DOHH2 (cell line): ENCODE measurements around the gene LMTK2.

Experiments used
- H3F3A ChIP-seq: fragments of 200-600 bp; sonication (generic), shearing (Covaris generic); 2 replicates; pipeline ENCODE4 v1.6.0; 2016; ENCODE audit warnings: antibody characterized with exemption, mild to moderate bottlenecking; ENCODE audit not compliant: control insufficient read depth, insufficient read depth
- H3K27ac ChIP-seq: fragments of 200-600 bp; sonication (generic); 2 replicates; pipeline ENCODE4 v1.5.1; 2014; ENCODE audit warnings: low read depth, mild to moderate bottlenecking, low read length, moderate library complexity
- H3K27me3 ChIP-seq: fragments of 200-600 bp; sonication (generic); 2 replicates; pipeline ENCODE4 v1.6.1; 2014; ENCODE audit warnings: mild to moderate bottlenecking, low read length, mixed read lengths; ENCODE audit not compliant: control insufficient read depth
- H3K36me3 ChIP-seq: fragments of 200-600 bp; sonication (generic); 2 replicates; pipeline ENCODE4 v1.6.1; 2014; ENCODE audit warnings: mild to moderate bottlenecking, low read length, moderate library complexity, mixed read lengths; ENCODE audit not compliant: control insufficient read depth
- H3K4me1 ChIP-seq: fragments of 200-600 bp; sonication (generic); 2 replicates; pipeline ENCODE4 v1.6.1; 2014; ENCODE audit warnings: mild to moderate bottlenecking, low read length, mixed read lengths; ENCODE audit not compliant: control insufficient read depth
- H3K4me2 ChIP-seq: fragments of 200-600 bp; sonication (generic); 2 replicates; pipeline ENCODE4 v1.6.0; 2014; ENCODE audit warnings: mild to moderate bottlenecking, low read length, moderate library complexity
- H3K4me3 ChIP-seq: fragments of 200-600 bp; sonication (generic); 2 replicates; pipeline ENCODE4 v1.5.1; 2014; ENCODE audit warnings: mild to moderate bottlenecking, low read length, mixed read lengths
- H3K79me2 ChIP-seq: fragments of 200-600 bp; sonication (generic); 2 replicates; pipeline ENCODE4 v1.6.1; 2014; ENCODE audit warnings: mild to moderate bottlenecking, low read length, mixed read lengths; ENCODE audit not compliant: control insufficient read depth
- H3K9me2 ChIP-seq: fragments of 200-600 bp; sonication (generic); replicated peaks from 2 replicates; pipeline ENCODE4 v1.6.1; 2014; ENCODE audit warnings: mild to moderate bottlenecking, low read length, mixed read lengths; ENCODE audit not compliant: control insufficient read depth
- H3K9me3 ChIP-seq: fragments of 200-600 bp; sonication (generic); 2 replicates; pipeline ENCODE4 v1.6.1; 2014; ENCODE audit warnings: antibody characterized with exemption, low read length, mixed read lengths; ENCODE audit not compliant: control insufficient read depth, insufficient read depth
- H4K20me1 ChIP-seq: fragments of 200-600 bp; sonication (generic); 2 replicates; pipeline ENCODE4 v1.6.0; 2014; ENCODE audit warnings: low read depth, mild to moderate bottlenecking, antibody characterized with exemption, low read length, moderate library complexity; ENCODE audit not compliant: control insufficient read depth, insufficient read depth
- EZH2phosphoT487 ChIP-seq: fragments of 200-600 bp; sonication (generic); IDR thresholded peaks from 2 replicates; pipeline ENCODE4 v1.6.1; 2017; ENCODE audit warnings: borderline replicate concordance, mild to moderate bottlenecking, antibody characterized with exemption, low read length, moderate library complexity, mixed read lengths
- TF ChIP-seq, protein P1 (sequence below): fragments of 200-600 bp; sonication (generic); IDR thresholded peaks from one replicate; pipeline ENCODE4 v1.5.1; 2014; ENCODE audit warnings: antibody characterized with exemption, mild to moderate bottlenecking, low read depth, low read length; ENCODE audit not compliant: poor library complexity, severe bottlenecking

LMTK2 gene

GRCh38 chr7:98085674-98086073, 21.0 kb upstream of the LMTK2 start:
- Histone ChIP-seq H4K20me1 (no peaks in the 10 kb centered on the region), H3K4me3 (no peak overlapping the region), H3K9me3 (no peaks in the 10 kb centered on the region), H3K4me1 (no peaks in the 10 kb centered on the region), H3K27ac (no peak overlapping the region), H3K36me3 (no peaks in the 10 kb centered on the region), H3K4me2 (no peak overlapping the region), H3K79me2 (no peaks in the 10 kb centered on the region), H3K9me2 (no peaks in the 10 kb centered on the region), H3F3A (no peaks in the 10 kb centered on the region), H3K27me3 (0 out of 2 replicates have a peak, but pooled peaks cover 2% of the 10 kb centered on the region)
- TF ChIP-seq EZH2phosphoT487 = no peak
- TF ChIP-seq, protein P1, sequence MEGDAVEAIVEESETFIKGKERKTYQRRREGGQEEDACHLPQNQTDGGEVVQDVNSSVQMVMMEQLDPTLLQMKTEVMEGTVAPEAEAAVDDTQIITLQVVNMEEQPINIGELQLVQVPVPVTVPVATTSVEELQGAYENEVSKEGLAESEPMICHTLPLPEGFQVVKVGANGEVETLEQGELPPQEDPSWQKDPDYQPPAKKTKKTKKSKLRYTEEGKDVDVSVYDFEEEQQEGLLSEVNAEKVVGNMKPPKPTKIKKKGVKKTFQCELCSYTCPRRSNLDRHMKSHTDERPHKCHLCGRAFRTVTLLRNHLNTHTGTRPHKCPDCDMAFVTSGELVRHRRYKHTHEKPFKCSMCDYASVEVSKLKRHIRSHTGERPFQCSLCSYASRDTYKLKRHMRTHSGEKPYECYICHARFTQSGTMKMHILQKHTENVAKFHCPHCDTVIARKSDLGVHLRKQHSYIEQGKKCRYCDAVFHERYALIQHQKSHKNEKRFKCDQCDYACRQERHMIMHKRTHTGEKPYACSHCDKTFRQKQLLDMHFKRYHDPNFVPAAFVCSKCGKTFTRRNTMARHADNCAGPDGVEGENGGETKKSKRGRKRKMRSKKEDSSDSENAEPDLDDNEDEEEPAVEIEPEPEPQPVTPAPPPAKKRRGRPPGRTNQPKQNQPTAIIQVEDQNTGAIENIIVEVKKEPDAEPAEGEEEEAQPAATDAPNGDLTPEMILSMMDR = no peak

- H3K4me1 ChIP-seq = no peaks in the 10 kb centered on the region
- no peak overlapping the region for H3K4me2 ChIP-seq
- no peaks in the 10 kb centered on the region for H4K20me1 ChIP-seq
- no peaks in the 10 kb centered on the region for H3K9me3 ChIP-seq
- H3F3A ChIP-seq = no peaks in the 10 kb centered on the region
- no peaks in the 10 kb centered on the region for H3K9me2 ChIP-seq
- H3K27ac ChIP-seq = no peak overlapping the region
- peaks cover 5% of the 10 kb centered on the region; the same call in 1 of the 2 replicates for H3K27me3 ChIP-seq
- TF ChIP-seq, protein P1 = no peak
- no peak for TF ChIP-seq EZH2phosphoT487
- H3K36me3 ChIP-seq = no peaks in the 10 kb centered on the region
- H3K4me3 ChIP-seq = no peak overlapping the region
- no peaks in the 10 kb centered on the region for H3K79me2 ChIP-seq
These were observed 20.4 kb upstream of the LMTK2 start for GRCh38 chr7:98086281-98086718.

DNA sequence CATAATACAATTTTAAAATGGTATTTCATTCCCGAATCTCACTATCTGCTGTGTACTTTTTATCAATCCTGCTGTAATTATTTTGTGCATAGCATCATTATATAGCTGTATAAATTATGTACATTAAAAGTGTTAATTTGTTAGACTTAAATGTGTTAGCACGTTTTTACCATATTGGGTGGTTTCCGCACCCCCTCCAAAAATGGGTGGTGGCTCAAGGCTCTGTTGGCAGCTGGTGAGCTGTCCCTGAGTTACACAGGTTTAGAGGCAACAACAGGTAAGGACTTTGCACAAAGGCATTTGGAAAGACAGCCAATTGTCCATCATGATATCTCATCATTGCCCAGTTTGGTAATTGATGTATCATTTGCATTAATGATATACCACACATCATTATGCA, 18.6 kb upstream of the LMTK2 start:
- no peaks in the 10 kb centered on the region for H4K20me1 ChIP-seq
- no peaks in the 10 kb centered on the region for H3F3A ChIP-seq
- no peak overlapping the region for H3K4me2 ChIP-seq

More for the DNA sequence above, 18.6 kb upstream of the LMTK2 start:
- H3K36me3 ChIP-seq = no peaks in the 10 kb centered on the region
- no peak overlapping the region for H3K27ac ChIP-seq
- H3K4me3 ChIP-seq = no peak overlapping the region
- H3K9me3 ChIP-seq = no peaks in the 10 kb centered on the region
- TF ChIP-seq, protein P1 = no peak
- TF ChIP-seq EZH2phosphoT487 = no peak
- no peaks in the 10 kb centered on the region for H3K4me1 ChIP-seq
- no peaks in the 10 kb centered on the region for H3K9me2 ChIP-seq
- H3K79me2 ChIP-seq = no peaks in the 10 kb centered on the region
- H3K27me3 ChIP-seq = peaks cover 7% of the 10 kb centered on the region
